H1 (cell line): ENCODE data around the gene COX10. TPM values are rescaled to one million over a fixed set of nuclear protein-coding genes. Genes with fewer than 3 reads are reported as not detected.

Experiments
- CBX8 ChIP-seq: fragments of 300-800, 300-1000 bp; sonication (generic); IDR thresholded peaks from 2 replicates; pipeline ENCODE4 v1.7.1; 2016; ENCODE audit warnings: low read depth, low read length, borderline replicate concordance
- RNF2 ChIP-seq: fragments of 200-900, 300-1000 bp; sonication (generic); IDR thresholded peaks from 2 replicates; pipeline ENCODE4 v1.7.1; 2016; ENCODE audit warnings: borderline replicate concordance, low read depth, mild to moderate bottlenecking, antibody characterized with exemption, low read length; ENCODE audit not compliant: poor library complexity, severe bottlenecking; ENCODE audit errors: missing control alignments
- TEAD4 ChIP-seq: IDR thresholded peaks from 2 replicates; pipeline ENCODE4 v1.6.1; 2012; ENCODE audit warnings: low read depth, low read length, inconsistent platforms, mixed read lengths
- polyA plus RNA-seq, 7 experiments: library from polyadenylated mRNA; depleted of rRNA in 3 of 7; stranded (reverse) in 5 of 7; unstranded in 2 of 7; fragments of >200 nt in 5 of 7; fragments of 200-250 nt in 2 of 7; gene quantifications; 1 replicate in 5 of 7; 2 replicates in 1 of 7; 4 replicates in 1 of 7; pipeline versions ENCODE4 v1.2.1 to v1.2.3, GENCODE V29; 2011 to 2013; ENCODE audit warnings: missing spikeins in 2 of 7, mixed read lengths in 2 of 7
- total RNA-seq: library from RNA; stranded (reverse); fragmentation: NEBNext Ultra II Directional; extraction: Animal tissue kit (Norgen Biotek cat#: 25700); gene quantifications from 2 replicates; pipeline ENCODE4 v1.2.1, GENCODE V29; 2021

The COX10 gene
- total and polyA plus RNA-seq, 2 of the 8 experiments (the other 6 are each of a cell fraction or from before 2014, with no cell fraction given) = 18.0 to 23.0 TPM

DNA sequence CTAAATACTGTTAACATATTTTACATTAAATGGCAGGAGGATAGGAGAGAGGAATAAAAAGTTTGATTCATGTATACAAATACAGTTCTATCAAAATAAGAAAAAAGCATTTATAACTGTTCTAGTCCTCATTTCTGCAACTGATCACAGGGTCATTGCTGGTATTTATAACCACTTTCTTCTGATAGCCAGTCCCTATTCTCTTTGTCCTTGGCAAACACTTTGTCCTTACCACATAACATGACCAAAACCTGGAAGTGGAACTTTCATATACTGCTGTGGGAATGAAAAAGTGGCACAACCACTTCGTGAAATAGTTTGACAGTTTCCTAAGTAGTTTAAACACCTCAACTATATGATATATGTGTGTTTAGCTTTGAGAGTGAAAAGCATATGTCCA, 84.1 kb downstream of the COX10 start (continued):
- TF ChIP-seq RNF2 (no peak), TEAD4 (no peak), CBX8 (no peak)
